Caco-2 (cell line): ENCODE results near the gene OAT. TPM values are rescaled to one million over a fixed set of nuclear protein-coding genes. Genes with fewer than 3 reads are reported as not detected.

Experiments used
- BruUV-seq: library from RNA; stranded (reverse); fragments of 400-500 nt; replicated peaks from 2 replicates; lab custom pipeline; 2021; lab: Mats Ljungman, UMichigan
- CTCF ChIA-PET: fragments of 300-600 bp; sonication (Branson Sonifier 250); formaldehyde crosslinking; loops from one replicate; lab custom pipeline; 2022; ENCODE audit warnings: antibody characterized with exemption; lab: Charles Lee
- POLR2A ChIA-PET: fragments of 300-600 bp; sonication (Branson Sonifier 250); formaldehyde crosslinking; loops from one replicate; lab custom pipeline; 2022; ENCODE audit warnings: antibody characterized with exemption; lab: Charles Lee
- DNase-seq, 2 experiments: peaks; one replicate each; pipeline versions ENCODE4 v3.0.0 to v3.0.0-alpha.2; 2020 to 2022
- H3K27me3 ChIP-seq: replicated peaks from 2 replicates; pipeline ENCODE4 v1.6.0; 2011; ENCODE audit warnings: low read length; ENCODE audit not compliant: control insufficient read depth, insufficient read depth
- H3K36me3 ChIP-seq: 2 replicates; pipeline ENCODE4 v1.5.1; 2011; ENCODE audit warnings: low read length; ENCODE audit not compliant: control insufficient read depth, insufficient read depth
- H3K4me1 ChIP-seq: fragments of 250-450 bp; sonication (Bioruptor Pico); 2 replicates; pipeline ENCODE4 v1.5.1; 2020; ENCODE audit warnings: mild to moderate bottlenecking
- H3K4me3 ChIP-seq: 2 replicates; pipeline ENCODE4 v1.5.1; 2011; ENCODE audit warnings: low read depth, mild to moderate bottlenecking, control low read depth, low read length
- H3K9me3 ChIP-seq: fragments of 250-450 bp; sonication (Bioruptor Pico); 2 replicates; pipeline ENCODE4 v1.5.1; 2020; ENCODE audit warnings: mild to moderate bottlenecking, moderate library complexity
- H3K27ac Mint-ChIP-seq: one replicate; pipeline ENCODE4 v1.8.0; 2022; ENCODE audit warnings: mixed read lengths; ENCODE audit not compliant: unreplicated experiment
- H3K27me3 Mint-ChIP-seq: one replicate; pipeline ENCODE4 v1.8.0; 2022; ENCODE audit warnings: mixed read lengths; ENCODE audit not compliant: insufficient read depth, unreplicated experiment
- H3K36me3 Mint-ChIP-seq: one replicate; pipeline ENCODE4 v1.8.0; 2022; ENCODE audit warnings: mild to moderate bottlenecking, mixed read lengths; ENCODE audit not compliant: insufficient read depth, unreplicated experiment
- H3K4me1 Mint-ChIP-seq: one replicate; pipeline ENCODE4 v1.8.0; 2022; ENCODE audit warnings: low read depth, mixed read lengths; ENCODE audit not compliant: unreplicated experiment
- H3K4me3 Mint-ChIP-seq: one replicate; pipeline ENCODE4 v1.8.0; 2022; ENCODE audit warnings: mild to moderate bottlenecking, moderate library complexity, mixed read lengths; ENCODE audit not compliant: unreplicated experiment
- H3K9me3 Mint-ChIP-seq: one replicate; pipeline ENCODE4 v1.8.0; 2022; ENCODE audit warnings: mixed read lengths; ENCODE audit not compliant: unreplicated experiment
- CTCF ChIP-seq, 2 experiments: fragments of 200-600 bp in 1 of 2; IDR thresholded peaks; 1 replicate in 1 of 2; 2 replicates in 1 of 2; pipeline versions ENCODE4 v1.5.1 to v1.8.0; 2011 to 2022; ENCODE audit warnings: antibody characterized with exemption in 1 of 2, control low read depth in 1 of 2, inconsistent platforms in 1 of 2, low read depth in 1 of 2, low read length in 1 of 2, mild to moderate bottlenecking in 1 of 2, moderate library complexity in 1 of 2; ENCODE audit not compliant: insufficient read depth in 1 of 2, severe bottlenecking in 1 of 2, unreplicated experiment in 1 of 2
- intact Hi-C: fragments of 100-400 bp; cut with micrococcal nuclease; formaldehyde crosslinking; loops from one replicate; pipeline ENCODE4 v1.10.0; 2022; ENCODE audit not compliant: unreplicated experiment
- total RNA-seq: library from RNA; stranded (reverse); gene quantifications from 2 replicates; pipeline ENCODE4 v1.2.3, GENCODE V29; 2022

OAT gene
- total RNA-seq, 1 experiment from 2014 or later: 312 TPM

- Histone ChIP-seq H3K4me1 (peaks cover 65% of the 10 kb centered on the region), H3K36me3 (no peaks in the 10 kb centered on the region), H3K9me3 (no peaks in the 10 kb centered on the region), H3K4me3 (no peak overlapping the region), H3K27me3 (no peaks in the 10 kb centered on the region)
- no peak for DNase-seq
- BruUV-seq: no TSS peak
- Mint-ChIP-seq H3K4me3 (no peak overlapping the region), H3K9me3 (no peaks in the 10 kb centered on the region), H3K27ac (no peak overlapping the region), H3K27me3 (no peaks in the 10 kb centered on the region), H3K4me1 (peaks cover 28% of the 10 kb centered on the region), H3K36me3 (peaks cover 14% of the 10 kb centered on the region)
- ChIA-PET POLR2A (no interaction called here), CTCF (interaction anchor here (1.6 kb wide), 1 partner anchor 38 kb away, joined by 9 read pairs; the partner anchor contains the start of gene LHPP)
- TF ChIP-seq CTCF (IDR thresholded peaks at IDR 0.05; ENCODE audit: insufficient read depth in 1 of 2, low read depth in 1 of 2, low read length in 1 of 2, severe bottlenecking in 1 of 2, unreplicated experiment in 1 of 2): no peak
- intact Hi-C loops: no loop called here
These were observed 5.1 kb upstream of the OAT start for GRCh38 chr10:124423813-124424212.

GRCh38 chr10:124422742-124423141 lies 4.0 kb upstream of the OAT start:
- Mint-ChIP-seq H3K4me3 (no peak overlapping the region), H3K4me1 (peaks cover 21% of the 10 kb centered on the region), H3K27ac (no peak overlapping the region), H3K36me3 (peaks cover 24% of the 10 kb centered on the region), H3K27me3 (no peaks in the 10 kb centered on the region), H3K9me3 (no peaks in the 10 kb centered on the region)
- no peaks in the 10 kb centered on the region for H3K9me3 ChIP-seq
- no TSS peak for BruUV-seq
- CTCF ChIA-PET: interaction anchor here (0.6 kb wide), 1 partner anchor 9 kb away, joined by 3 read pairs; no protein-coding TSS in a partner anchor
- DNase-seq: no peak
- H3K4me1 ChIP-seq: peaks cover 57% of the 10 kb centered on the region
- H3K36me3 ChIP-seq: no peaks in the 10 kb centered on the region
- POLR2A ChIA-PET: no interaction called here
- H3K27me3 ChIP-seq: no peaks in the 10 kb centered on the region
- no peak for TF ChIP-seq CTCF (IDR thresholded peaks at IDR 0.05; ENCODE audit: insufficient read depth in 1 of 2, low read depth in 1 of 2, low read length in 1 of 2, severe bottlenecking in 1 of 2, unreplicated experiment in 1 of 2)
- no peak overlapping the region for H3K4me3 ChIP-seq
- intact Hi-C loops: no loop called here

- CTCF ChIA-PET: interaction anchor here (0.6 to 1.9 kb wide), 2 partner anchors 11 to 17 kb away, joined by 3 to 7 read pairs; no protein-coding TSS in a partner anchor
These were observed 1.5 kb upstream of the OAT start for GRCh38 chr10:124420254-124420653.

More at GRCh38 chr10:124420254-124420653, 1.5 kb upstream of the OAT start:
- Histone ChIP-seq H3K9me3 (no peaks in the 10 kb centered on the region), H3K36me3 (no peaks in the 10 kb centered on the region), H3K27me3 (no peaks in the 10 kb centered on the region), H3K4me3 (no peak overlapping the region), H3K4me1 (peaks cover 53% of the 10 kb centered on the region)
- no TSS peak for BruUV-seq
- no peaks in the 10 kb centered on the region for H3K27me3 Mint-ChIP-seq
- DNase-seq: no peak
- POLR2A ChIA-PET: no interaction called here
- H3K4me3 Mint-ChIP-seq: peak overlapping the region; percentile 16
- H3K9me3 Mint-ChIP-seq: no peaks in the 10 kb centered on the region
- intact Hi-C loops: no loop called here
- H3K27ac Mint-ChIP-seq: no peak overlapping the region
- peaks cover 21% of the 10 kb centered on the region for H3K36me3 Mint-ChIP-seq
- H3K4me1 Mint-ChIP-seq: peaks cover 13% of the 10 kb centered on the region
- no peak for TF ChIP-seq CTCF (IDR thresholded peaks at IDR 0.05; ENCODE audit: insufficient read depth in 1 of 2, low read depth in 1 of 2, low read length in 1 of 2, severe bottlenecking in 1 of 2, unreplicated experiment in 1 of 2)
